ENCODE data around the gene SFXN1. TPM values are rescaled to one million over a fixed set of nuclear protein-coding genes. Genes with fewer than 3 reads are reported as not detected.

SFXN1 gene
- total and polyA plus RNA-seq, 9 of the 15 experiments (the other 6 are each of a cell fraction or from before 2014, with no cell fraction given), result 31.8 to 261 (median 113) TPM

GRCh38 chr5:175517824-175518450, 39.6 kb downstream of the SFXN1 start (continued):
- TF ChIP-seq KDM4B (IDR thresholded peaks at IDR 0.05; ENCODE audit: borderline replicate concordance in 2 of 2, low read depth in 1 of 2), result no peak
- no peak for TF ChIP-seq FUS (optimal IDR thresholded peaks at IDR 0.05; ENCODE audit: low read depth, low read length)
- peak; percentile 100 for TF ChIP-seq JUN (IDR thresholded peaks at IDR 0.05; ENCODE audit: borderline replicate concordance, low read depth, low read length)
- no peak; the same call in 1 of the 2 replicates for TF ChIP-seq JUN (CRISPR knock-in tag; IDR thresholded peaks at IDR 0.05; ENCODE audit: borderline replicate concordance)
- TF ChIP-seq ZNF384 (IDR thresholded peaks at IDR 0.05; ENCODE audit: low read depth, low read length), result peak; percentile 76
- peak; percentile 26; the same call in 1 of the 2 replicates for TF ChIP-seq TAL1 (IDR thresholded peaks at IDR 0.05)
- 0 out of 4 replicates have a peak, but pooled peaks of 1 of the 2 experiments have one; percentile 34 for TF ChIP-seq ZMIZ1 (IDR thresholded peaks at IDR 0.05; ENCODE audit: low read depth in 2 of 2, low read length in 2 of 2)
- no peak for TF ChIP-seq KDM2B (CRISPR knock-in tag; IDR thresholded peaks at IDR 0.05)
- TF ChIP-seq CXXC5 (CRISPR knock-in tag; IDR thresholded peaks at IDR 0.05), result peak; percentile 45; the same call in 1 of the 2 replicates
- peak; percentile 83 for TF ChIP-seq FOS (IDR thresholded peaks at IDR 0.05; ENCODE audit: extremely low read depth, insufficient read length)
- no peak for TF ChIP-seq USF1 (CRISPR knock-in tag; IDR thresholded peaks at IDR 0.05)
- TF ChIP-seq VEZF1 (CRISPR knock-in tag; IDR thresholded peaks at IDR 0.05), result peak; percentile 46
- no peak for TF ChIP-seq MTF1 (CRISPR knock-in tag; IDR thresholded peaks at IDR 0.05; ENCODE audit: borderline replicate concordance)
- TF ChIP-seq ZNF23 (CRISPR knock-in tag; IDR thresholded peaks at IDR 0.05), result no peak
- no peak for TF ChIP-seq ID3 (CRISPR knock-in tag; IDR thresholded peaks at IDR 0.05)
- TF ChIP-seq ID3 (tag; IDR thresholded peaks at IDR 0.05), result no peak

Measured in K562 (cell line).